GM19035 (cell line): ENCODE data around the gene CEP290.
"Not testable (repeated sequence)": the region's sequence is repeated elsewhere in the genome, so short reads cannot be mapped to it uniquely, and the experiment has no call there.

Experiments
- ATAC-seq: cut with Tn5 transposase; IDR thresholded peaks from one replicate; pipeline ENCODE4 v1.9.1; 2021; ENCODE audit not compliant: unreplicated experiment

Gene CEP290

GRCh38 chr12:88144546-88145468 is 2.9 kb upstream of the CEP290 start:
- no peak for ATAC-seq

DNA sequence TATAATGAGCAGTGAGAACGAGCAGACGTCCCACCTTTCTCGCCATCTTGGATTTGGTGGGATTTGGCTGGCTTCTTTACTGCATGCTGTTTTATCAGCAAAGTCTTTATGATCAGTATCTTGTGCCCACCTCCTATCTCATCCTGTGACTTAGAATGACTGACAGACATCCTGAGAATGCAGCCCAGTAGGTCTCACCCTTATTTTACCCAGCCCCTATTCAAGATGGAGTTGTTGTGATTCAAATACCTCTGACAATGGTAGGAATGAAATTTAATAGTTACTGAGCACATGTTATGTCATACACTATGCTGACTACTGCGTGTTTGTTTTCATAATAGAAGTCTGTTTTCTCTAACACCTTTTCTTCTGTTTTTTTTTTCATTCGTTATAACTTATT is 2.1 kb upstream of the CEP290 start:
- ATAC-seq, result no peak

DNA sequence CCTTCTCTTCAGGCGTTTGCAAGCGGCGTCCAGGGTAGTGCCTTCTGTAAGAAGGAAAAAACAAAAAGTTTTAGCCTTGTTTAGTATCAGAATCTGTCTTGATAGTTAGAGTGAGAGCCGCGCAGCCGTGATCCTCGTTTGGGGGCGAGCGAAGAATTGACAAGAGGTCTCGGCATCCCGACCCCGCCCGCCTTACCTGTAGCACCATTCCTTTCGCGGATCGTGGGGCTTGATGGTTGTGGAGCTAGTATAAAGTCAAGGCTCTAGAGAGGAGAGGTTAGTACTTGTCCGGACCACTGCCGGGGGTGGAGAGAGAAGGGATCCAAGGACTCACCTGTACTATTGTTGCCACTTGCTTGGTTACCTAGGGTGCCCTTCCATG is 713 bp upstream of the CEP290 start:
- ATAC-seq, result peak; percentile 3

DNA sequence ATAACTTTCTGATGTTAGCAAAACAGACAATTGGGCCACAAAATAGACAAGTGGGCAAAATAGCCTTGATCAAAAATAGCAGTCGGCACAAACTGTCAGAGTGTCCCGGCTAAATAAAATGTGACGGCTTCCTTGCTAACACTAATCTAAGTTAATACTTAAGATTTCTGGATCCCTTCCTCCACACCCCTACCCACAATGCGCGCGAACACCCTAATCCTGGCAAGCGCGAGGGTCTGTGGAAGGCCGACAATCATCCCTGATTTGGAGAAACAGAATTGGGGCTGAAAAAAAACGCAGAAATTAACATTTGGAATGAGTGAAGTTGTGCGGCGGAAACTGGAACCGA is 489 bp downstream of the CEP290 start:
- peak; percentile 0 for ATAC-seq

DNA sequence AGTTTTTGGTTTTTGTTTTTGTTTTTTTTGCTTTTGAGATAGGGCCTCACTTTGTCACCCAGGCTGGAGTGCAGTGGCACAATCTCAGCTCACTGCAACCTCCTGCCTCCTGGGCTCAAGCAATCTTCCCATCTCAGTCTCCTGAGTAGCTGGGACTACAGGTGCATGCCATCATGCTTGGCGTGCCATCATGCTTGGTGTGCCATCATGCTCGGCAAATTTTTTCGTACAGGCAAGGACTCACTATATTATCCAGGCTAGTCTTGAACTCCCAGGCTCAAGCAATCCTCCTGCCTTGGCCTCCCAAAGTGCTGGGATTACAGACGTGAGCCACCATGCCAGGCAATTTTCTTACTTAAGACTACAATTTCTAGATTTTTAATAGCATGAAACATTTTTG is 2.2 kb downstream of the CEP290 start:
- ATAC-seq, result not testable (repeated sequence)

- ATAC-seq, result not testable (repeated sequence)
These were observed 8.7 kb downstream of the CEP290 start for GRCh38 chr12:88133181-88133580.

GRCh38 chr12:88132392-88132791 is 9.5 kb downstream of the CEP290 start:
- ATAC-seq, result no peak

DNA sequence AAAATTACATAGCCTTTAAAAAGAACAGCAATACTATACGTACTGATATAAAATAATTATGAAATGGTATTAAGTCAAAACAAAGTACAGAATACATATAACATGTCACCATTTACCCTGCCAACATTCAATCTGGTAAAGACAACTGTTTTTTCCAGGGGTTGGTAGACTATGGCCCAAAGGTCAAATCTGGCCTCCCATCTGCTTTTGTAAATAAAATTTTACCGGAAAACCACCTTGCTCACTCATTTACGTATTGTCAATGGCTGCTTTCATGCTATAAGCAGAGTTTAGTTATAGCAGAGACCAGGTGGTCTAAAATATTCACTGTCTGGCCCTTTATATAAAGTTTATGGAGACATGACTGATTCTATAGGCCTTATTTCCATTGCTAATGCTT is 14.0 kb downstream of the CEP290 start:
- no peak for ATAC-seq

- no peak for ATAC-seq
These were observed 14.8 kb downstream of the CEP290 start for GRCh38 chr12:88127099-88127498.

DNA sequence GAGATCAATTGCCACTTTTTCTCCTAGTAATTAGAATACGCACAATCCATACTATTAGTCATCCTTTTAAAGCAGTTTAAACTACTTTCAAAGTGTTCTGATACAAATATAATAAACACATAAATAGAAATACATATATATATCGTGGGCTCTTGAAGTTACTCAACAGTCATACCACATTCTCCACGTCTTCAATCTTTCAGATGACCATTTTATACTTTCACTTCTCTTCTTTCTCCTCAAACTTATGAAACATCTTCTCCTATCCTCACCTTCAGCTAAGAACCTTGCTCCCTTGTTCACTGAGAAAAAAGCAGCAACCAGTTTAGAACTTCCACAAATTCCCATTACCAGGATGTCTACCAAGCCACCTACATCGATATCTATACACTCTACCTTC is 19.2 kb downstream of the CEP290 start:
- no peak for ATAC-seq

DNA sequence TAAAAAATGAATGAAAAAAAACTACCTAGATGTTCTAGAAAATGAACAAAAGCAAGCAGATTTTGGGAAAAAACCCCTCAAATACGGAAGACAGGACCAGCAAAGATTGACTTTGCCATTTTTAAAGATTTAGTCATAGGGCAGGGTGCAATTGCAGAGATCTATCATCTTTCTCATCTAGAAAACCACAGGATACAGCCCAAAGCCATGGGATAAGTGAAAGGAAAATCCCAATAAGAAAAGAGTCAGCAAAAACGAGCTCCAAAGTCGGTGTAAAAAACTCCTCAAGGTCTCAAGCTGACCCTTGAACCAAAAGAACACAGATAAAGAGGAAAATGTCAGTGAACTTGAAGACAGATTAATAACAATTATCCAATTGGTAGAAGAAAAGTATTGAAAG is 28.0 kb downstream of the CEP290 start:
- no peak for ATAC-seq

DNA sequence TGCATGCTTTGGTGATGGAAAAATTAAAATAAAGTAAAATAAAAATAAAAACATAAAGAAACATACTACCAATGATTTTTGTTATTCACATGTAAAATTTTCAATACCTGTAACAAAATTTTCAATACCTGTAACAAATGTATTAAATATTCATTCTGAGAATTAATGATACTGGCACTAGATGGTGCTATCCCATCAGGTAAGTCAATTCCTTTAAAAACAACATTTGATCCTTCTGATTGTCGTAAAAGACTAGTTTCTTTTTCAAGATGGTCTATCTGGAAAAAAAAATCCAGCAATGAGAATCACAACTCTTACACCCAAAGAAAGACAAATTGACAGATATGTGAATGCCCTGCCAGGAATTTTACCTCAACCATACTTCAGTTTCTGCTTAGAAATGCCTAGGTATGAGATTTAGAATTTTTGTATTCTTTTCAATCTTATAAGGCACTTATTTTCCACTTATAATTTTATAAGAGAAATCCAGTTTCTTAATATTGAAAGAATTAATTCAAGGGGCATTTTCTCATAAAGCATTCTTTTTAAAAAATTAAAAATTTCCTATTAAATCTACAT is 30.7 kb downstream of the CEP290 start:
- ATAC-seq, result no peak

DNA sequence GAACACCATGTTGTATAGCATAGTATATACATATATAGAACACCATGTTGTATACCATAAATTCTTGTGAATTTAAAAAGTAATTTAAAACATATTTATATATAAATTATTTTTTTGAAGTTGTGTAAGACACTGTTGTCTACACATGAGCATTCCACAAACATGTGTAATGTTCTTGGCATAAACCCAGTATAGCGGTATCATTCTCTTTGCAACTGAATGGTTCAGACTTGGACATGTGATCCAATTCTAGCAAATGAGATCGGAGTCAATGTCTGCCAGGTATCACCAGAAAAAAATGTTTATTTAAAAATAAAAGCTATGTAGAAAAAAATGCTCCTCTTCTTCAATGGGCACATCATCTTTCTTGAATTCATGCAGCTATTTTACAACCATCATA is 33.9 kb downstream of the CEP290 start:
- ATAC-seq, result no peak

DNA sequence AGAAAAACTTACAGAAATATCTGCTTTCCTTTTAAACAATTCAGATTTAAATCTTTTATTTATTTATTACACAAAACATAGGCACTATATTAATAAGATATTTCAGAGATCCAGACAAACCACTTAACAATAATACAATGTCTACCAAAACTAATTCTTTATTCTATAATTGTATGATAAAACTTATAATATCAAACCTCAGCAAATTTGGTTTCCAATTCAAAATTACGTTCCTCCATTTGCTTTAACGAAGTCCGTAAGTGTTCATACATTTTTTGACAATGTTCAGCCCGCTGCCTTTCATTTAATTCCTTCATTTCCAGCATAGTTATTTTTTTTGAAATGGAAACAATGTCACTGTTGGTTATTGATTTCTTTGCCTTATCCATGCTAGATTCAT is 48.3 kb downstream of the CEP290 start:
- no peak for ATAC-seq

DNA sequence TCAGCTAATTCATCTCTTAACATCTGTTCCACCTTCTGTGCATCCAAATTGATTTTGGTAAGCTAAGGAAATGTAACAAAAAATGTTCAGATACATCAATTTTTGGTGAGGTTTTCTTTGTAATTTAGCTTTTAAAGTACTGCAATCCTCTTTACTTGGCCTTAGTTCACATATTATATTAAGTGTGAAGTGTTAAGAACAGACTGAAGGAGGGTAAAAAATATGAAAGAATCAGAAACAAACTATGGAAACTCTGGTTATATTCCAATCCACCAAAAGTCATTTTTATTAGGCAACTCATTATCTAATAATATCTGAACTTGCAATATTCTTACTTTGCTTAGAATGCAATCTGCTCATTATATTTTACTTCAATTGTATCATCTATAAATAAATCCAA is 49.1 kb downstream of the CEP290 start:
- ATAC-seq, result no peak

- no peak for ATAC-seq
These were observed 57.7 kb downstream of the CEP290 start for GRCh38 chr12:88084210-88084609.

DNA sequence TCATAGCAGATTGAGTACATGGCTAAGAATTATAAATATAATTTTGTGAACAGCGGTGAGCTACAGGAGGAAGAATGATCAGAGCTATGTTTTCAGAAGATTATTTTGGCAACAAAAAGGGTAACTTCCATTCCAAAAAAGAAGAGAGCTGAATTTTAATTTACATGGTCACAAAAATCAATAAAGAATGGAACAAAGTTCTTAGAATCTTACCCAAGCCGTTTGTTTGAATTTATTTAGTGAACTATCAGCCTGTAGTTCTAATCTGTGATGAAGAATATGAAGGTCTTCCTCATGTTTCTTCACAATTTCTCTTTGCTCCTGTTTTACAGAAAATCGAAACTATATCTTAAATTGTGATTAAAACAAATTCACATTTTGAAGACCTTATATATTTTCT is 58.3 kb downstream of the CEP290 start:
- ATAC-seq, result no peak

DNA sequence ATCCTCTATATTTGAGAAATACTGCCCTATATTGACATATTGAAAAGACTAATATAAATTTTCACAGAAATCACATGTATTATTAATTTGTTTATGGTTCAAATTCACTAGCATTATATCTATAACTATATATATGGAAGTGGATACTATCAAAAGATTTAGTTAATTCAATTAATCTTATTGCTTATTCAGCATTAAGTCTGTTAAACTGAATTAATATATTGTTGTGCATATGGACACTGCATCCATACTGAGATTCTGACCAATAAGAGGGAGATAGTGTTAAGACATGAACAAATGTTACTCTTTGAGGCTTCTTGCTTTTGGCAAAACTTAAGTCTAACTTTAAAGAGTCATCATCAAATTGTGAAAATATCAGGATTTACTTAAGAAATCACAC is 60.6 kb downstream of the CEP290 start:
- no peak for ATAC-seq

- no peak for ATAC-seq
These were observed 74.6 kb downstream of the CEP290 start for GRCh38 chr12:88067301-88067700.

GRCh38 chr12:88063375-88063774 is 78.5 kb downstream of the CEP290 start:
- peak; percentile 74 for ATAC-seq

- peak; percentile 60 for ATAC-seq
These were observed 79.4 kb downstream of the CEP290 start for GRCh38 chr12:88062474-88062873.

GRCh38 chr12:88058719-88059077 is 83.2 kb downstream of the CEP290 start:
- no peak for ATAC-seq
